Fibroblast of mammary gland (primary cell): Measurements from ENCODE around the gene CLSTN2.

Experiments used
- DNase-seq: peaks from one replicate; pipeline ENCODE4 v3.0.0-alpha.2; 2010; ENCODE audit warnings: low read depth
- H3K4me3 ChIP-seq: 2 replicates; pipeline ENCODE4 v1.5.1; 2011; ENCODE audit warnings: low read depth, mild to moderate bottlenecking, low read length, moderate library complexity; ENCODE audit not compliant: control insufficient read depth
- TF ChIP-seq, protein P1 (sequence below): conservative IDR thresholded peaks from 2 replicates; pipeline ENCODE4 v1.5.1; 2011; ENCODE audit warnings: low read depth, low read length, inconsistent platforms; ENCODE audit not compliant: control insufficient read depth, insufficient read depth

CLSTN2 gene

GRCh38 chr3:140376136-140376889, 441.3 kb downstream of the CLSTN2 start:
- no peak overlapping the region for H3K4me3 ChIP-seq
- peak; percentile 17 for DNase-seq
- TF ChIP-seq, protein P1, sequence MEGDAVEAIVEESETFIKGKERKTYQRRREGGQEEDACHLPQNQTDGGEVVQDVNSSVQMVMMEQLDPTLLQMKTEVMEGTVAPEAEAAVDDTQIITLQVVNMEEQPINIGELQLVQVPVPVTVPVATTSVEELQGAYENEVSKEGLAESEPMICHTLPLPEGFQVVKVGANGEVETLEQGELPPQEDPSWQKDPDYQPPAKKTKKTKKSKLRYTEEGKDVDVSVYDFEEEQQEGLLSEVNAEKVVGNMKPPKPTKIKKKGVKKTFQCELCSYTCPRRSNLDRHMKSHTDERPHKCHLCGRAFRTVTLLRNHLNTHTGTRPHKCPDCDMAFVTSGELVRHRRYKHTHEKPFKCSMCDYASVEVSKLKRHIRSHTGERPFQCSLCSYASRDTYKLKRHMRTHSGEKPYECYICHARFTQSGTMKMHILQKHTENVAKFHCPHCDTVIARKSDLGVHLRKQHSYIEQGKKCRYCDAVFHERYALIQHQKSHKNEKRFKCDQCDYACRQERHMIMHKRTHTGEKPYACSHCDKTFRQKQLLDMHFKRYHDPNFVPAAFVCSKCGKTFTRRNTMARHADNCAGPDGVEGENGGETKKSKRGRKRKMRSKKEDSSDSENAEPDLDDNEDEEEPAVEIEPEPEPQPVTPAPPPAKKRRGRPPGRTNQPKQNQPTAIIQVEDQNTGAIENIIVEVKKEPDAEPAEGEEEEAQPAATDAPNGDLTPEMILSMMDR = no peak

DNA sequence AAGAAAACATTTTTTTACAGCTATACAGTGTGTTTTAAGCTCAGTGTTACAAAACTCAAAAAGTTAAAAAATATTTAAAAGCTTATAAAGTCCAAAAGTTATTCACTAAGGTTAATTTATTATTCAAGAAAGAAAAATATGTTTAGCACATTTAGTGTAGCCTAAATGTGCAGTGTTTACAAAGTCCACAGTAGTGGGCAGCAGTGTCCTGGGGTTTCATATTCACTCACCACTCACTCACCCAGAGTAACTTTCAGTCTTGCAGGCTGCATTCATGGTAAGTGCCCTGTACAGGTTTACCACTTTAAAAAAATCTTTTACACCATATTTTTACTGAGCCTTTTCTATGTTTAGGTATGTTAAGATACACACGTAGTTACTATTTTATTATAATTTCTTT, 442.7 kb downstream of the CLSTN2 start:
- TF ChIP-seq, protein P1 = peak; percentile 1
- no peak overlapping the region for H3K4me3 ChIP-seq
- DNase-seq = peak; percentile 6

GRCh38 chr3:140378571-140379340, 443.8 kb downstream of the CLSTN2 start:
- TF ChIP-seq, protein P1 = no peak
- no peak overlapping the region for H3K4me3 ChIP-seq
- DNase-seq = peak; percentile 48

DNA sequence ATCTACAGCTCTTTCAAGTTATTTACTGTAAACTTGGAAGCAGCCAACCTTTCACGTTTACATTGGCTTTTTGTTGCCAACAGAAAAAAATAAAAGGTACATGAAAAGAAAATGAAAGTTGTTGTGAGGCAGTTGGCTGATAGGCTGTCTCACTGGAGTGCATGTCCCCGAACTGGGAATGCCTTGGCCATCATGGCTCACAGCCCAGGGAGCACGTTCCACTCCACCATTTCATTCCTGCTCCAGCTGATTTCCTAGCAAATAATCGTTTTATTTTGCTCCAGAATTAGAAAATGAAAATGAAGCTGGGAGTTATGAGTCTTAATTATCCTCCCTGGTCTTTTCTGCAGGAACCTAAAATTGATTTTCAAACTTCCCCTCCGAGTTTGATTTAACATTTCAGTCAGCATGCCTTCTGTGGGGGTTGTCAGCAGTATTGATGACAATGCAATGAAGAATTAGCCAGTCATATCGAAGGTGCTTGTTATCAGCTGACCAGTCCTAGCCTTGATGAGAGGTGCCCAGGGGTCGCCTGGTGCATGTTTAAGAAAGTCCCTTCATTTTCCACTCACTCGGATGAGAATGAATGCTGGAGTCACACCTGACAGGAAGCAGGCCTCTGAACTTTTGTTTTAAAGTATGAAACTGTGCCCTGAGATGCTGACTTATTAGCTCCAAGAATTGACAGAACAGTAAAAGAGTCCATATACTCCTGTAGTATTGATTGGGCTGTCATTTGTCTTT, 449.2 kb downstream of the CLSTN2 start:
- no peak for DNase-seq
- TF ChIP-seq, protein P1 = no peak
- H3K4me3 ChIP-seq = no peak overlapping the region

DNA sequence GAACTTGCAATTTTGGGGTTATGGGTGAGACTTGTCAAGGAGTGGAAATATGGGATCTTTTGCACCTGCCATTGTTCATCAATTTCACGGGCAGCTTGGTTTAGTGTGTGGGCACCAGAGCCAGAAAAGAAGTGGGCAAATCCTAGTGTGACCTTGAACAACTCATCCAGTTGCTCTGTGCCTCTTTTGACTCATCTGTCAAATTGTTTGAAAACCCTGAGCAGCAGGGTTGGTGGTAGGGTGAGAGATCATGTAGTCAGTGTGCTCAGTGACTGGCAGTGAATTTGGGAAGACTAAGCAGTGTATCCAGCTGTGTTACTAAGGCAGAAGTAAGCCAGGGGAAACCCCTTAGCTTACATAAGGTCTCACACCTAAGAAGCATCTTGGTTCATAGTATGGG, 449.9 kb downstream of the CLSTN2 start:
- DNase-seq = no peak
- TF ChIP-seq, protein P1 = no peak
- H3K4me3 ChIP-seq = no peak overlapping the region

GRCh38 chr3:140386357-140387100, 451.5 kb downstream of the CLSTN2 start:
- DNase-seq = peak; percentile 8
- TF ChIP-seq, protein P1 = no peak
- H3K4me3 ChIP-seq = no peak overlapping the region
